HG03521 (cell line): ENCODE results near the gene NT5DC2.
A peak's percentile ranks its signal among the peaks of the same experiment; 100 is the strongest.
"Not testable (repeated sequence)": the region's sequence is repeated elsewhere in the genome, so short reads cannot be mapped to it uniquely, and the experiment has no call there.

ENCODE experiments used
- ATAC-seq: cut with Tn5 transposase; IDR thresholded peaks from one replicate; pipeline ENCODE4 v1.9.1; 2021; ENCODE audit warnings: mild to moderate bottlenecking, moderate library complexity; ENCODE audit not compliant: unreplicated experiment

The NT5DC2 gene

GRCh38 chr3:52537726-52538421, 4.2 kb upstream of the NT5DC2 start:
- no peak for ATAC-seq

GRCh38 chr3:52537165-52537620, 3.5 kb upstream of the NT5DC2 start:
- ATAC-seq: no peak

DNA sequence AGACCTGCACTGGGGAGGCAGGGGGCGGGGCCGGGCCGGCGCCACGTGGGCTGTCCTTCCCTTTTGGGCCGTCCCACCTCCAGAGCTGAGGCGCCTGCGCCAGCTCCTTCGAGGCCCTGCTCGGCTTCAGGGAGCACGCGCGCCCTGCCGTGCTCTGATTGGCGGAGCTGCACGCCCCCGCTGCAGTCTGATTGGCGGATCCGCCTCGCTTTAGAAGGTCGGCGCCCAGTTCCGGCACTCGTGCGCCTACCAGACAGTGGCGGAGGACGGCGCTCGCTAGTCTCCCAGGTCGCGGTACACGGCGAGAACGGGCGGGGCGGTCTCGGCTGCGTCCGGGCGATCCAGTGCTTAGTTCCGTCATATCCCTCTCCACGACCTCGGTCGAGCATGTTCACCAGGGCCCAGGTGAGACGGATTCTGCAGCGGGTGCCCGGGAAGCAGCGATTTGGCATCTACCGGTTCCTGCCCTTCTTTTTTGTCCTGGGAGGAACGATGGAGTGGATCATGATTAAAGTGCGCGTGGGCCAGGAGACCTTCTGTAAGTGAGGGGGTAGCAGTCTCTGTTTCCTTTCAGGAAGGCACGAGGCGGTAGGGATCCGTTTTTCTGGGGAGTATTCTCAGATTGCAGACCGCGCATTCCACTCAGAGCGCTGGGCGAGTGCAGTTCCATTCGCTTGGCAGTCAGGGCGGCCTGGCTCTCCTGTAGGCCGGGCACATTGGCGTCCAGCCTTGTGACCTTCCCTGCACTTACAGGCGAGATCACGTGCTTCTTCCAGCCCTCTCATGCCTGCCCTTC, 2.9 kb upstream of the NT5DC2 start, which contains the start of gene UQCC5:
Gene UQCC5 (plus strand): TSS at position 237 of the 796 bp plus-strand sequence. CDS start 151 bp downstream, at position 388.
- ATAC-seq: peak; percentile 86

DNA sequence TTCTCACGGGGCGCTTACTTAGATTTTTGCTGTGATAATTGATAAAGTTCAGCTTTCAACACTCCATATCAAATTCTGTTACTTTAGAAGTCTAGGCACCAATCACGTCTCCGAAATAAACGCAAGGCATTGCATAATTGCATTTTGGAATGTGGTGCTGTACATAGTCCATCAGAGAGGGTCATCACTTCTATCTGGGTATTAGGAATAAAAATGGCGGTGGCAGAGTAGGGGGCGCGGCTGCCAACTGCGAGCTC, 2.4 kb upstream of the NT5DC2 start:
- no peak for ATAC-seq

GRCh38 chr3:52535411-52536111, 1.9 kb upstream of the NT5DC2 start:
- no peak for ATAC-seq

DNA sequence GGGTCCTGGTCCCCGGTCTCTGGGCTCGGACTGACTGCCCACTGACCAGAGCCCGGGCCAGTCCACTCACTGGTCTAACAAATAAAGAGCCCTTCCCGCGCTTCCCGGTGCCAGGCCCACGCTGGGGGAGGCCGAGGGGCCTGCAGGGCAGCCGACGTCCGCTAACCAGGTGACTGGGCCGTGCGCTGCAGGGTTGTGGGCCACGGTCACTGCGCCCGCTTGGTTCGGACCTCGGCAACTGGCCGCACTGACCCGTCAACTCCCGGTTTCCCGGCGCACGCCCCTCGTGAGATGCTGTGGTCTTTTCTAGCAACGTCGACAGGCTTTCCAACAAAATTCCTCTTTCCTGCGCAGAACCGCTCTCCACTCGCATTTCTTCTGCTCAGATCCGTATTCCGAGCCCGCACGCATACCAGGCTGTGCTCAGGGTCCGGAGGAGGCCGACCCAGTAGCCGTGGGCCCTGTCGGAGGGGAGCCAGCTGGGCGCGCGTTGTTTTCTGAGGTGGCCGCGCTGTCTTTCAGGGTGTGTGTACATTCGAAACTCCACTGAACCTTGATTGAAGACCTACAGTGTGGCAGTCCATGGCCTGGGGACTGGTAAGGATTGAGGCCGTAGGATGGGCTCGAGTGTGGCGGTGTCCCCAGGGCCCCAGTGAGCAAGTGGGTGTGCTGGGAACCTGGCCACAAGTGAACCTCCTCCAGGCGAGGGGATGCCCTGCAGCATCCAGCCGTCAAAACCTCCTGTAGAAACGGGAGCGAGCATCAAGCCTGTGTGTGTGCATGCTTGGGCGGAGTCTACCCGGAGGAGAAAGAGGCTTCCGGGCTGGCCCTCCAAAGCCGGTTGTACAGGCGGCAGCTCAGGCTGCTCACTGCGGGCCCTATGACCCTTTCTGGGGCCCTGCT, 875 bp upstream of the NT5DC2 start:
- no peak for ATAC-seq

DNA sequence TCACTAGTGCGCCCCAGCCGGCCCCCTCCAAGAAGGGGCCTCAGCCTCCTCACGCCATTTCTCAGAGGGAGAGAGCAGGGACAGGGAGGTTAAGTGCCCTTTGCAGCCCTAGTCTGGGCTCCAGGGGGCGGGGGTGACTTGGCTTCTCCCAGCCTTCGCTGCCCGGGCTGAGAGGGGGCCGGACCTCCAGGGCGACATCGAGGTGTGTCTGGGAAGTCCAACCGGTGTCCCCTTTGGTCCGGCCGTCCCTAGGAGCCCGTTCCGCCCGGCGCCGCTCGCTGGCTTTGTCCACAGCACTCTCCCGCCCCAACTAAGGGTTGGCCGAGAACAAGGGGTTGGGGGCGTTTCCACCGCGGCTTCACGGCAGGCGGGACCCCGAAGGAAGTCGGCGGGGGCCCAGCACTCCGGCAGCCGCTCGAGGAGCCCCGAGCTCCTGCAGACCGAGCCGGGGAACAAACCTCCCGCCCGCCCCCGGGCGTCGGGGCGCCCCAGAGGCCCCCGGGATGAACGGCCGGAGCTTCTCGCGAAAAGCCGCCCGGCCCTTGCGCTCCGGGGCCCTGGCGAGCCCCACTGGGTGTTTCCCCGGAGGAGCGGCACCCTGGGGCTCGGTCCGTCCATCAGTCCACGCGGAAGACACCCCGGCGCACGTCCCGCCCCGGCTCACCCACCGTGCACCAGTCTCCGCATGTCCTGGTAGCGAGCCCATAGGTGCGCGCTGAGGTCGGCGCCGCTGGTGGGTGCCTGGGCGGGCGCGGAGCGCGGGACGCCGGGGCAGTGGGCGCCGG, 627 bp downstream of the NT5DC2 start:
- ATAC-seq: peak; percentile 3

GRCh38 chr3:52532517-52532837, 1.2 kb downstream of the NT5DC2 start:
- no peak for ATAC-seq

GRCh38 chr3:52531860-52532516, 1.7 kb downstream of the NT5DC2 start:
- no peak for ATAC-seq

DNA sequence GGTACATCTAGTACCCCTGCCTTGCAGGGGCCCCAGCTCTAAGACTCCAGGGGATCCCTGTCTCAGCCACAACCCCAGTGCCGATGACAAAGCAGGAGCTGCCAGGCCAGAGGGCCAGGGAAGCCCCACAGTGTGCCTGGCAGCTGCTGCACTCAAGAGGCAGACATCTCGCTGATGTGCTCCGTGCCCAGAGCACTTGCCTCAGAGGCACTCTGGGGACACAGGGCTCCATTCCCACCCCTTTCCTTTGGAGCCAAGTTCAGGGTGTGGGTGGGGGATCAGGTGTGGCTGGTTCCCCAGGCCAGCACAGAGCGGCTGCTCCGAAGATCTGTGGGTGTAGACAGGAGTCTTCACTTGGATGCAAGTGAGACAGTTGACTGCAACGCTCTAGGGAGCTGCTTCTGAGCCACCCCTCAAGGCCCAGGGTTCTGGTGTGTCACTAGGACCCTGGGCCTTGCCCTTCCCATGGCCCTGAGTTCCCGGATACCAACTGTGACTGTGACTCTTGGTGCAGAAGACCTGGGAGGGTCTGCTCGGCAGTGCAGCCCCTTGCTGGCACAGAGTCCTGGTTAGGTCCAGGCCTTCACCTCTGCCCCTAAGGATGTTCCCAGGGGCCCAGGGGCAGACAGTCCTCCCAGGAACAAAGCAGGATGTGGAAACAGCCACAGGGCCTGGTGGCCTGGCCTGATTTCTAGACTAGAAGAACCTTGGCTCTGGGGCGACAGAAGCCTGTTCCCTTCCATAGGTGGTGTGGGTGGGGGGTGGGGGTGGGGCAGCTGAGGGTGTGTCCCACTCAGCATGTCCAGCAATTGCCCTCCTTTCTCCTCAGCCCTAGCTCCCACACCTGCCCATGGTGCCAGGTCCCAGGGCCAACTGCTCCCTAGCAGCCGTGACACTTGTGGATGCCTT, 2.5 kb downstream of the NT5DC2 start:
- no peak for ATAC-seq

GRCh38 chr3:52529376-52530333, 4.0 kb downstream of the NT5DC2 start:
- ATAC-seq: no peak

- ATAC-seq: no peak
Measured at GRCh38 chr3:52528586-52529375, 4.9 kb downstream of the NT5DC2 start.

- ATAC-seq: no peak
Measured at GRCh38 chr3:52527732-52528585, 5.7 kb downstream of the NT5DC2 start.

- no peak for ATAC-seq
Measured at GRCh38 chr3:52527039-52527731, 6.5 kb downstream of the NT5DC2 start.

- not testable (repeated sequence) for ATAC-seq
Measured at GRCh38 chr3:52526671-52527038, 7.0 kb downstream of the NT5DC2 start.
